Liver (tissue), 9 donors: Measurements from ENCODE around the gene CHRNA4. TPM values are rescaled to one million over a fixed set of nuclear protein-coding genes. Genes with fewer than 3 reads are reported as not detected.

ENCODE experiments used
- DNase-seq: peaks from one replicate; pipeline ENCODE4 v3.0.0-alpha.2; 2017; ENCODE audit warnings: low spot score
- H3K27ac ChIP-seq, 2 donors: one replicate each; pipeline ENCODE4 v1.7.0; 2013; ENCODE audit warnings: inconsistent platforms in 2 of 2, low read length in 2 of 2, control low read depth in 1 of 2, low read depth in 1 of 2, mild to moderate bottlenecking in 1 of 2
- H3K27me3 ChIP-seq, 4 donors: one replicate each; pipeline versions ENCODE4 v1.6.1 to v1.7.0; 2013; ENCODE audit warnings: low read length in 3 of 4, inconsistent platforms in 1 of 4, mild to moderate bottlenecking in 1 of 4, moderate library complexity in 1 of 4; ENCODE audit not compliant: control insufficient read depth in 4 of 4, insufficient read depth in 4 of 4
- H3K36me3 ChIP-seq, 4 donors: one replicate each; pipeline versions ENCODE4 v1.6.1 to v1.7.0; 2013; ENCODE audit warnings: low read length in 3 of 4, mild to moderate bottlenecking in 3 of 4, low read depth in 1 of 4, moderate library complexity in 1 of 4; ENCODE audit not compliant: control insufficient read depth in 4 of 4, insufficient read depth in 3 of 4
- H3K4me1 ChIP-seq, 4 donors: one replicate each; pipeline versions ENCODE4 v1.6.1 to v1.7.0; 2013; ENCODE audit warnings: low read length in 3 of 4, mild to moderate bottlenecking in 3 of 4, moderate library complexity in 1 of 4; ENCODE audit not compliant: control insufficient read depth in 4 of 4, insufficient read depth in 4 of 4
- H3K4me3 ChIP-seq, 3 donors: one replicate each; pipeline versions ENCODE4 v1.6.1 to v1.7.0; 2013; ENCODE audit warnings: low read length in 3 of 3, control low read depth in 1 of 3, low read depth in 1 of 3, mild to moderate bottlenecking in 1 of 3
- H3K9ac ChIP-seq, 2 donors: one replicate each; pipeline ENCODE4 v1.7.0; 2013; ENCODE audit warnings: low read length in 2 of 2, mild to moderate bottlenecking in 2 of 2, moderate library complexity in 2 of 2, control low read depth in 1 of 2, low read depth in 1 of 2
- H3K9me3 ChIP-seq, 4 donors: one replicate each; pipeline versions ENCODE4 v1.6.1 to v1.7.0; 2013; ENCODE audit warnings: low read length in 3 of 4; ENCODE audit not compliant: control insufficient read depth in 4 of 4
- CTCF ChIP-seq: fragments of 150-350 bp; IDR thresholded peaks from 2 replicates; pipeline ENCODE4 v1.5.1; 2017; ENCODE audit warnings: improper control_type of control experiment, low read depth, low read length; ENCODE audit not compliant: missing input control
- EGR1 ChIP-seq, 2 donors: IDR thresholded peaks; 2 replicates each; pipeline ENCODE4 v1.6.1; 2016 to 2018; ENCODE audit warnings: antibody characterized with exemption in 2 of 2, low read depth in 2 of 2
- FOXA2 ChIP-seq: IDR thresholded peaks from 2 replicates; pipeline ENCODE4 v1.6.1; 2016; ENCODE audit warnings: antibody characterized with exemption
- HNF4A ChIP-seq, 2 donors: conservative IDR thresholded peaks; 2 replicates each; pipeline ENCODE4 v1.6.1; 2016; ENCODE audit warnings: antibody characterized with exemption in 2 of 2, mild to moderate bottlenecking in 2 of 2
- HNF4G ChIP-seq: IDR thresholded peaks from 2 replicates; pipeline ENCODE4 v1.6.1; 2016; ENCODE audit warnings: antibody characterized with exemption
- JUND ChIP-seq, 2 donors: IDR thresholded peaks; 2 replicates each; pipeline ENCODE4 v1.6.1; 2016; ENCODE audit warnings: antibody characterized with exemption in 2 of 2
- MAX ChIP-seq: IDR thresholded peaks from 2 replicates; pipeline ENCODE4 v1.6.1; 2016; ENCODE audit warnings: antibody characterized with exemption
- NR2F2 ChIP-seq: IDR thresholded peaks from 2 replicates; pipeline ENCODE4 v1.6.1; 2016; ENCODE audit warnings: antibody characterized with exemption
- REST ChIP-seq: IDR thresholded peaks from 2 replicates; pipeline ENCODE4 v1.6.1; 2016; ENCODE audit warnings: antibody characterized with exemption, mild to moderate bottlenecking
- RXRA ChIP-seq, 2 donors: IDR thresholded peaks; 2 replicates each; pipeline ENCODE4 v1.6.1; 2017 to 2018; ENCODE audit warnings: antibody characterized with exemption in 2 of 2, mild to moderate bottlenecking in 1 of 2
- SP1 ChIP-seq: IDR thresholded peaks from 2 replicates; pipeline ENCODE4 v1.6.1; 2018; ENCODE audit warnings: antibody characterized with exemption, mild to moderate bottlenecking
- TAF1 ChIP-seq: conservative IDR thresholded peaks from 2 replicates; pipeline ENCODE4 v1.6.1; 2016; ENCODE audit warnings: antibody characterized with exemption, mild to moderate bottlenecking
- YY1 ChIP-seq: IDR thresholded peaks from 2 replicates; pipeline ENCODE4 v1.6.1; 2016; ENCODE audit warnings: antibody characterized with exemption, mild to moderate bottlenecking
- ZBTB33 ChIP-seq: IDR thresholded peaks from 2 replicates; pipeline ENCODE4 v1.6.1; 2016; ENCODE audit warnings: antibody characterized with exemption
- WGBS: extraction: QIAGEN DNeasy Blood & Tissue Kit; methylation state at CpG from one replicate; pipeline ENCODE4 v1.1.7; 2013; 5-methylcytosine and 5-hydroxymethylcytosine counted together
- polyA plus RNA-seq, 2 donors: library from polyadenylated mRNA; stranded (reverse) in 1 of 2; unstranded in 1 of 2; fragments of 200-250 nt in 1 of 2; fragments of >200 nt in 1 of 2; fragmentation: Nextera tagmentation in 1 of 2; extraction: Ambion mirVana in 1 of 2; gene quantifications; one replicate each; pipeline versions ENCODE4 v1.2.1 to v1.2.3, GENCODE V29; 2013 to 2015
- total RNA-seq, 2 donors: library from RNA; depleted of rRNA; stranded (reverse); fragments of >200 nt; gene quantifications; one replicate each; pipeline ENCODE4 v1.2.3, GENCODE V29; 2014
- donor health status: healthy.
- donor health status: healthy.
- donor health status: healthy.
- donor health status: healthy.
- donor health status: healthy.

The CHRNA4 gene
- total and polyA plus RNA-seq, 4 donors = 3.2 to 23.3 (median 6.4) TPM; not detected in 1

- H3K4me3 ChIP-seq = no peak overlapping the region
- no peak for DNase-seq
- no peaks in the 10 kb centered on the region for H3K36me3 ChIP-seq
- WGBS = 67% methylated on average over 5 of the region's 5 CpGs
- H3K27ac ChIP-seq = no peak overlapping the region
- no peak overlapping the region for H3K9ac ChIP-seq
- H3K9me3 ChIP-seq = no peaks in the 10 kb centered on the region
- H3K27me3 ChIP-seq = peaks cover 0 to 8% (median 1%) of the 10 kb centered on the region in 4 donors
- no peaks in the 10 kb centered on the region for H3K4me1 ChIP-seq
- TF ChIP-seq HNF4A (conservative IDR thresholded peaks at IDR 0.05) (no peak), TAF1 (no peak), MAX (no peak), ZBTB33 (no peak), FOXA2 (no peak), SP1 (no peak), HNF4G (no peak)
Observed at GRCh38 chr20:63303095-63303666, 58.0 kb downstream of the CHRNA4 start.

GRCh38 chr20:63301671-63302070 lies 59.5 kb downstream of the CHRNA4 start:
- Histone ChIP-seq H3K9ac (no peak overlapping the region), H3K36me3 (no peaks in the 10 kb centered on the region), H3K9me3 (no peaks in the 10 kb centered on the region), H3K4me3 (no peak overlapping the region), H3K4me1 (no peaks in the 10 kb centered on the region), H3K27ac (no peak overlapping the region), H3K27me3 (peaks cover 0 to 10% (median 5%) of the 10 kb centered on the region in 4 donors)
- no peak for DNase-seq
- TF ChIP-seq REST (no peak), SP1 (no peak), JUND (IDR thresholded peaks at IDR 0.05) (no peak), HNF4G (no peak), RXRA (IDR thresholded peaks at IDR 0.05) (no peak), YY1 (no peak), NR2F2 (no peak), FOXA2 (no peak), CTCF (no peak), EGR1 (IDR thresholded peaks at IDR 0.05; ENCODE audit: low read depth in 2 of 2) (no peak), MAX (no peak), TAF1 (no peak), HNF4A (conservative IDR thresholded peaks at IDR 0.05) (no peak)
- 97% methylated on average over 1 of the region's 1 CpG for WGBS
